SK-N-SH (cell line): Measurements from ENCODE around the gene NEK9. TPM values are rescaled to one million over a fixed set of nuclear protein-coding genes. Genes with fewer than 3 reads are reported as not detected.

Source experiments
- CTCF ChIA-PET: fragments of 300-600, 350-600 bp; formaldehyde crosslinking; extraction: SDS; loops from one replicate; lab custom pipeline; 2021; lab: Yijun Ruan, JAX
- POLR2A ChIA-PET: fragments of 350-600 bp; sonication (Branson Sonifier 250); formaldehyde crosslinking; extraction: SDS; loops from one replicate; lab custom pipeline; 2020; ENCODE audit warnings: antibody characterized with exemption, inconsistent platforms; lab: Yijun Ruan, JAX
- DNase-seq: peaks from one replicate; pipeline ENCODE4 v3.0.0; 2012
- H2AFZ ChIP-seq: fragments of 200-600 bp; sonication (generic); 2 replicates; pipeline ENCODE4 v1.8.1; 2016; ENCODE audit warnings: antibody characterized with exemption, mild to moderate bottlenecking, low read depth
- H3F3A ChIP-seq: fragments of 200-600 bp; sonication (generic); replicated peaks from 2 replicates; pipeline ENCODE3; 2016; ENCODE audit warnings: antibody characterized with exemption, mild to moderate bottlenecking; ENCODE audit not compliant: insufficient read depth
- H3K27ac ChIP-seq, 2 experiments: fragments of 200-500 bp in 1 of 2; fragments of 200-600 bp in 1 of 2; sonication (Bioruptor generic) in 1 of 2; sonication (generic), shearing (Covaris generic) in 1 of 2; 2 replicates each; pipeline versions ENCODE4 v1.5.1 to v1.6.1; 2014 to 2016; ENCODE audit warnings: low read depth in 2 of 2, inconsistent platforms in 1 of 2, low read length in 1 of 2, mild to moderate bottlenecking in 1 of 2, mixed read lengths in 1 of 2
- H3K27me3 ChIP-seq: fragments of 200-600 bp; sonication (generic), shearing (Covaris generic); 2 replicates; pipeline ENCODE4 v1.6.1; 2016; ENCODE audit warnings: mixed run types; ENCODE audit not compliant: insufficient read depth
- H3K36me3 ChIP-seq, 2 experiments: fragments of 200-500 bp in 1 of 2; fragments of 200-600 bp in 1 of 2; sonication (Bioruptor generic) in 1 of 2; sonication (generic) in 1 of 2; replicated peaks in 1 of 2; 2 replicates each; pipeline versions ENCODE3 to v1.5.1; 2014 to 2016; ENCODE audit warnings: low read length in 1 of 2, mild to moderate bottlenecking in 1 of 2; ENCODE audit not compliant: insufficient read depth in 2 of 2, control insufficient read depth in 1 of 2
- H3K4me1 ChIP-seq, 2 experiments: fragments of 200-500 bp in 1 of 2; fragments of 200-600 bp in 1 of 2; sonication (Bioruptor generic) in 1 of 2; sonication (generic), shearing (Covaris generic) in 1 of 2; 2 replicates each; pipeline versions ENCODE4 v1.5.1 to v1.6.1; 2014 to 2016; ENCODE audit warnings: low read depth in 1 of 2, low read length in 1 of 2, mixed run types in 1 of 2; ENCODE audit not compliant: insufficient read depth in 2 of 2, control insufficient read depth in 1 of 2
- H3K4me2 ChIP-seq: fragments of 200-600 bp; sonication (generic), shearing (Covaris generic); 2 replicates; pipeline ENCODE4 v1.6.1; 2017; ENCODE audit warnings: mixed run types
- H3K4me3 ChIP-seq, 2 experiments: fragments of 200-500 bp in 1 of 2; fragments of 200-600 bp in 1 of 2; sonication (Bioruptor generic) in 1 of 2; sonication (generic), shearing (Covaris generic) in 1 of 2; 2 replicates each; pipeline versions ENCODE4 v1.5.1 to v1.8.1; 2014 to 2016; ENCODE audit warnings: low read depth in 2 of 2, inconsistent platforms in 1 of 2, low read length in 1 of 2, mild to moderate bottlenecking in 1 of 2, mixed read lengths in 1 of 2, moderate library complexity in 1 of 2
- H3K79me2 ChIP-seq: fragments of 200-600 bp; sonication (generic); 2 replicates; pipeline ENCODE4 v1.8.1; 2017; ENCODE audit warnings: mild to moderate bottlenecking; ENCODE audit not compliant: insufficient read depth
- H3K9ac ChIP-seq: fragments of 200-600 bp; sonication (generic); 2 replicates; pipeline ENCODE4 v1.6.1; 2017; ENCODE audit warnings: mixed run types
- H3K9me2 ChIP-seq: fragments of 200-600 bp; sonication (generic); 2 replicates; pipeline ENCODE4 v1.6.1; 2017; ENCODE audit warnings: mixed run types
- H3K9me3 ChIP-seq: fragments of 200-600 bp; sonication (generic); 2 replicates; pipeline ENCODE4 v1.6.1; 2017; ENCODE audit warnings: mixed run types, mild to moderate bottlenecking, moderate library complexity
- H4K20me1 ChIP-seq: fragments of 200-600 bp; sonication (generic); 2 replicates; pipeline ENCODE4 v1.6.1; 2017; ENCODE audit warnings: mild to moderate bottlenecking, mixed run types; ENCODE audit not compliant: insufficient read depth
- ELF1 ChIP-seq: IDR thresholded peaks from 2 replicates; pipeline ENCODE4 v1.4.0; 2012
- EZH2phosphoT487 ChIP-seq: fragments of 200-600 bp; sonication (generic); IDR thresholded peaks from 2 replicates; pipeline ENCODE4 v1.6.1; 2017; ENCODE audit warnings: low read depth, mixed run types, mild to moderate bottlenecking, antibody characterized with exemption, moderate library complexity, borderline replicate concordance
- FOSL2 ChIP-seq: IDR thresholded peaks from 2 replicates; pipeline ENCODE4 v1.4.0; 2012; ENCODE audit warnings: low read depth, mild to moderate bottlenecking, moderate library complexity, borderline replicate concordance
- FOXM1 ChIP-seq: IDR thresholded peaks from 2 replicates; pipeline ENCODE4 v1.4.0; 2012; ENCODE audit warnings: low read depth, mild to moderate bottlenecking
- GABPA ChIP-seq: IDR thresholded peaks from 2 replicates; pipeline ENCODE4 v1.4.0; 2012; ENCODE audit warnings: low read depth, mild to moderate bottlenecking
- GATA2 ChIP-seq: sonication (generic); formaldehyde crosslinking; IDR thresholded peaks from 2 replicates; pipeline ENCODE4 v1.5.0; 2020; ENCODE audit warnings: mild to moderate bottlenecking, missing genetic modification reagents
- JUND ChIP-seq: IDR thresholded peaks from 2 replicates; pipeline ENCODE4 v1.4.0; 2012
- MXI1 ChIP-seq: IDR thresholded peaks from 2 replicates; pipeline ENCODE4 v1.6.1; 2012; ENCODE audit warnings: mild to moderate bottlenecking, low read depth, low read length, improper control_type of control experiment
- RCOR1 ChIP-seq: fragments of 150-350 bp; IDR thresholded peaks from 2 replicates; pipeline ENCODE4 v1.6.1; 2017; ENCODE audit warnings: antibody characterized with exemption, low read length
- REST ChIP-seq: IDR thresholded peaks from 2 replicates; pipeline ENCODE4 v1.6.1; 2012; ENCODE audit warnings: mild to moderate bottlenecking, low read depth, low read length, moderate library complexity
- SMC3 ChIP-seq: IDR thresholded peaks from 2 replicates; pipeline ENCODE4 v1.6.1; 2012; ENCODE audit warnings: low read depth, low read length, improper control_type of control experiment
- TAF1 ChIP-seq: IDR thresholded peaks from 2 replicates; pipeline ENCODE4 v1.6.1; 2012; ENCODE audit warnings: low read depth, mild to moderate bottlenecking, low read length, moderate library complexity, borderline replicate concordance
- TCF12 ChIP-seq: IDR thresholded peaks from 2 replicates; pipeline ENCODE4 v1.4.0; 2012
- TEAD4 ChIP-seq: IDR thresholded peaks from 2 replicates; pipeline ENCODE4 v1.4.0; 2012; ENCODE audit warnings: mild to moderate bottlenecking, borderline replicate concordance; ENCODE audit not compliant: insufficient read depth
- USF2 ChIP-seq: fragments of 150-350 bp; IDR thresholded peaks from 2 replicates; pipeline ENCODE4 v1.6.1; 2017; ENCODE audit warnings: antibody characterized with exemption, low read length, low read depth, borderline replicate concordance
- ZBTB33 ChIP-seq: IDR thresholded peaks from 2 replicates; pipeline ENCODE4 v1.4.0; 2012; ENCODE audit warnings: low read depth, borderline replicate concordance
- WGBS: methylation state at CpG from one replicate; pipeline ENCODE4 v1.1.6; 2017; ENCODE audit warnings: low lambda C conversion rate; 5-methylcytosine and 5-hydroxymethylcytosine counted together
- polyA plus RNA-seq, 3 experiments: library from polyadenylated mRNA; depleted of rRNA; stranded (reverse); fragments of >200 nt; gene quantifications; 2 replicates each; pipeline ENCODE4 v1.2.3, GENCODE V29; 2012
- TF ChIP-seq, protein P1 (sequence below): IDR thresholded peaks from 2 replicates; pipeline ENCODE4 v1.4.0; 2012; ENCODE audit warnings: low read depth, borderline replicate concordance
- TF ChIP-seq, protein P2 (sequence below): IDR thresholded peaks from 2 replicates; pipeline ENCODE4 v1.4.0; 2012; ENCODE audit warnings: low read depth

NEK9 gene
- polyA plus RNA-seq, 1 of the 3 experiments (the other 2 are of a cell fraction) = 48.1 TPM

DNA sequence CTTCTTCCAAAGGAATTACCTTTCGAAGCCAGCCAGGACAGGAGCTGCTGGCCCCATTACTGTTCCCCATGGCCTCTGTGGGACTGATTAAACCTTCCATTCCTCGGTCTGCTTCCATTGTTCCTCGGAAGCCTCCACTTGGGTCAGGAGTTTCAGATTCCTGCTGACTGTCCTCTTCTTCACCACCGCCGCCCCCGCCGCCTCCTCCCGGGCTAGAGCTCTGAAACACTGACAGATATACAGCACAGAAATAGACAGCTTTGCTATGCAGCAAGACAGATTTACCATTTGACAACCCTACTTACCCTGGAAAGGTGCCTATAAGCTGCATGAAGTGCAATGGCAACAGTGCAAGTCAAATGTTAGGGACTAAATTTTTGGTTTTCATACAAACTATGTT, 35.6 kb downstream of the NEK9 start:
- Histone ChIP-seq H2AFZ (no peak overlapping the region), H3K4me3 (no peak overlapping the region), H3K9me3 (no peaks in the 10 kb centered on the region), H3K4me1 (no peaks in the 10 kb centered on the region), H3K9me2 (no peaks in the 10 kb centered on the region), H4K20me1 (no peaks in the 10 kb centered on the region), H3K27ac (no peak overlapping the region), H3F3A (peaks cover 10% of the 10 kb centered on the region), H3K4me2 (no peak overlapping the region), H3K79me2 (no peaks in the 10 kb centered on the region), H3K36me3 (peaks cover 48 to 51% of the 10 kb centered on the region in 2 experiments), H3K27me3 (no peaks in the 10 kb centered on the region), H3K9ac (no peak overlapping the region)
- WGBS = 98% methylated on average over 8 of the region's 8 CpGs
- no peak for DNase-seq
- TF ChIP-seq JUND = no peak
- TF ChIP-seq ELF1 = no peak
- TF ChIP-seq, protein P1, sequence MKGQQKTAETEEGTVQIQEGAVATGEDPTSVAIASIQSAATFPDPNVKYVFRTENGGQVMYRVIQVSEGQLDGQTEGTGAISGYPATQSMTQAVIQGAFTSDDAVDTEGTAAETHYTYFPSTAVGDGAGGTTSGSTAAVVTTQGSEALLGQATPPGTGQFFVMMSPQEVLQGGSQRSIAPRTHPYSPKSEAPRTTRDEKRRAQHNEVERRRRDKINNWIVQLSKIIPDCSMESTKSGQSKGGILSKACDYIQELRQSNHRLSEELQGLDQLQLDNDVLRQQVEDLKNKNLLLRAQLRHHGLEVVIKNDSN = no peak
- TF ChIP-seq GABPA = no peak
- no peak for TF ChIP-seq MXI1
- TF ChIP-seq EZH2phosphoT487 = no peak
- no peak for TF ChIP-seq ZBTB33
- TF ChIP-seq TCF12 = no peak
- TF ChIP-seq SMC3 = no peak
- TF ChIP-seq TAF1 = no peak
- TF ChIP-seq USF2 = no peak
- TF ChIP-seq TEAD4 = no peak
- no peak for TF ChIP-seq REST
- TF ChIP-seq, protein P2, sequence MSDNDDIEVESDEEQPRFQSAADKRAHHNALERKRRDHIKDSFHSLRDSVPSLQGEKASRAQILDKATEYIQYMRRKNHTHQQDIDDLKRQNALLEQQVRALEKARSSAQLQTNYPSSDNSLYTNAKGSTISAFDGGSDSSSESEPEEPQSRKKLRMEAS = no peak
- no peak for TF ChIP-seq RCOR1
- no peak for TF ChIP-seq FOXM1
- no peak for TF ChIP-seq FOSL2
- TF ChIP-seq GATA2 = no peak
- POLR2A ChIA-PET = no interaction called here
- CTCF ChIA-PET = interaction anchor here (1.6 to 15.6 kb wide), 3 partner anchors 26 to 185 kb away, joined by 3 to 290 read pairs (median 8); no protein-coding TSS in a partner anchor
